ENCODE results near the gene PCED1A. TPM values are rescaled to one million over a fixed set of nuclear protein-coding genes. Genes with fewer than 3 reads are reported as not detected.

Gene PCED1A
- total and polyA plus RNA-seq, 2 experiments from 2014 or later = 45.5 to 78.0 TPM

GRCh38 chr20:2874456-2874855, 34.0 kb upstream of the PCED1A start:
- Histone ChIP-seq H3K4me3 (peak overlapping the region; percentile 100), H3K9me3 (ENCODE audit: low read depth) (no peaks in the 10 kb centered on the region), H3K27me3 (peaks cover 14% of the 10 kb centered on the region), H3K36me3 (no peaks in the 10 kb centered on the region), H3K4me1 (ENCODE audit: low read depth) (peaks cover 9% of the 10 kb centered on the region), H3K27ac (no peak overlapping the region)
- TF ChIP-seq, protein P1, sequence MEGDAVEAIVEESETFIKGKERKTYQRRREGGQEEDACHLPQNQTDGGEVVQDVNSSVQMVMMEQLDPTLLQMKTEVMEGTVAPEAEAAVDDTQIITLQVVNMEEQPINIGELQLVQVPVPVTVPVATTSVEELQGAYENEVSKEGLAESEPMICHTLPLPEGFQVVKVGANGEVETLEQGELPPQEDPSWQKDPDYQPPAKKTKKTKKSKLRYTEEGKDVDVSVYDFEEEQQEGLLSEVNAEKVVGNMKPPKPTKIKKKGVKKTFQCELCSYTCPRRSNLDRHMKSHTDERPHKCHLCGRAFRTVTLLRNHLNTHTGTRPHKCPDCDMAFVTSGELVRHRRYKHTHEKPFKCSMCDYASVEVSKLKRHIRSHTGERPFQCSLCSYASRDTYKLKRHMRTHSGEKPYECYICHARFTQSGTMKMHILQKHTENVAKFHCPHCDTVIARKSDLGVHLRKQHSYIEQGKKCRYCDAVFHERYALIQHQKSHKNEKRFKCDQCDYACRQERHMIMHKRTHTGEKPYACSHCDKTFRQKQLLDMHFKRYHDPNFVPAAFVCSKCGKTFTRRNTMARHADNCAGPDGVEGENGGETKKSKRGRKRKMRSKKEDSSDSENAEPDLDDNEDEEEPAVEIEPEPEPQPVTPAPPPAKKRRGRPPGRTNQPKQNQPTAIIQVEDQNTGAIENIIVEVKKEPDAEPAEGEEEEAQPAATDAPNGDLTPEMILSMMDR (IDR thresholded peaks at IDR 0.05; ENCODE audit: low read depth, low read length) = no peak
- DNase-seq (ENCODE audit: low read depth in 1 of 2, low spot score in 1 of 2) = peak in 1 of 2 donors; percentile 7

DNA sequence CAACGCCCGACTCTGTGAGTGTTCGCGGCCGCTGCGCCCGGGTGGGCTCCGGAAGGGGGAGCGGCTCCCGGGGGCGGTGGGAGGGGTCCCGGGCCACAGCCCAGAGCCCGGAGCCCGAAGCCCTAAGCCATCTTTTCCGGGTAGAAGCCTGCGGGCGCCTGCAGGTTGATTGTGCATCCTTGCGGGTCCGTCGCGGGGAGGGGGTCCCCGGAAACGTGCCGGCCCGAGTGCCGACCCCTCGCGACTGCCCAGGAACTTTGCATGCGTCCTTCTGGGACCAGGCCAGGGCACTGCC, 33.2 kb upstream of the PCED1A start:
- Histone ChIP-seq H3K9me3 (ENCODE audit: low read depth) (no peaks in the 10 kb centered on the region), H3K27me3 (peaks cover 14% of the 10 kb centered on the region), H3K27ac (peak overlapping the region; percentile 85), H3K4me3 (peak overlapping the region; percentile 100), H3K36me3 (no peaks in the 10 kb centered on the region), H3K4me1 (ENCODE audit: low read depth) (peaks cover 9% of the 10 kb centered on the region)
- DNase-seq (ENCODE audit: low read depth in 1 of 2, low spot score in 1 of 2) = peak; percentile 51 to 87
- TF ChIP-seq, protein P1 (IDR thresholded peaks at IDR 0.05; ENCODE audit: low read depth, low read length) = no peak

- Histone ChIP-seq H3K36me3 (no peaks in the 10 kb centered on the region), H3K27me3 (peaks cover 14% of the 10 kb centered on the region), H3K4me3 (peak within 1 kb of the TSS; percentile 100), H3K4me1 (ENCODE audit: low read depth) (peaks cover 9% of the 10 kb centered on the region), H3K27ac (peak within 1 kb of the TSS; percentile 85), H3K9me3 (ENCODE audit: low read depth) (no peaks in the 10 kb centered on the region)
- TF ChIP-seq, protein P1 (IDR thresholded peaks at IDR 0.05; ENCODE audit: low read depth, low read length) = no peak
- DNase-seq (ENCODE audit: low read depth in 1 of 2, low spot score in 1 of 2) = peak; percentile 93 to 95
These were observed 32.7 kb upstream of the PCED1A start, which contains the start of gene PTPRA for GRCh38 chr20:2873010-2873746. Gene PTPRA (plus strand): TSS chr20:2873481. CDS start chr20:2964278, 90,797 bp downstream.

- TF ChIP-seq, protein P1 (IDR thresholded peaks at IDR 0.05; ENCODE audit: low read depth, low read length) = peak; percentile 34
- peak overlapping the region; percentile 100 for H3K4me3 ChIP-seq
- H3K9me3 ChIP-seq (ENCODE audit: low read depth) = no peaks in the 10 kb centered on the region
- DNase-seq (ENCODE audit: low read depth in 1 of 2, low spot score in 1 of 2) = peak; percentile 60 to 61
- peaks cover 14% of the 10 kb centered on the region for H3K27me3 ChIP-seq
- H3K27ac ChIP-seq = no peak overlapping the region
- no peaks in the 10 kb centered on the region for H3K36me3 ChIP-seq
- peaks cover 9% of the 10 kb centered on the region for H3K4me1 ChIP-seq (ENCODE audit: low read depth)
These were observed 32.1 kb upstream of the PCED1A start for GRCh38 chr20:2872459-2873009.

GRCh38 chr20:2871661-2872458, 31.4 kb upstream of the PCED1A start:
- peaks cover 14% of the 10 kb centered on the region for H3K27me3 ChIP-seq
- H3K4me1 ChIP-seq (ENCODE audit: low read depth) = peaks cover 9% of the 10 kb centered on the region
- H3K36me3 ChIP-seq = no peaks in the 10 kb centered on the region
- TF ChIP-seq, protein P1 (IDR thresholded peaks at IDR 0.05; ENCODE audit: low read depth, low read length) = no peak
- H3K9me3 ChIP-seq (ENCODE audit: low read depth) = no peaks in the 10 kb centered on the region
- H3K27ac ChIP-seq = no peak overlapping the region
- DNase-seq (ENCODE audit: low read depth in 1 of 2, low spot score in 1 of 2) = no peak
- H3K4me3 ChIP-seq = peak overlapping the region; percentile 100
